Natural killer cell (primary cell): ENCODE results near the gene CPA2. TPM values are rescaled to one million over a fixed set of nuclear protein-coding genes. Genes with fewer than 3 reads are reported as not detected.
"Not testable (repeated sequence)": the region's sequence is repeated elsewhere in the genome, so short reads cannot be mapped to it uniquely, and the experiment has no call there.

Source experiments
- ATAC-seq, 3 donors: fragments of 150-1000 bp in 2 of 3; fragments of 200-7000 bp in 1 of 3; cut with Tn5 transposase; 1 replicate in 1 of 3; 2 replicates in 2 of 3; pipeline ENCODE4 v1.10.0; 2021; ENCODE audit warnings: mild to moderate bottlenecking in 2 of 3, moderate library complexity in 2 of 3
- DNase-seq, 2 donors: peaks; one replicate each; pipeline versions ENCODE4 v3.0.0 to v3.0.0-alpha.2; 2013 to 2021; ENCODE audit warnings: mixed read lengths in 1 of 2
- H3K27ac ChIP-seq: one replicate; pipeline ENCODE4 v1.5.1; 2013; ENCODE audit warnings: mild to moderate bottlenecking, low read length
- H3K27me3 ChIP-seq: one replicate; pipeline ENCODE4 v1.6.1; 2013; ENCODE audit warnings: low read length; ENCODE audit not compliant: control insufficient read depth, insufficient read depth
- H3K36me3 ChIP-seq: one replicate; pipeline ENCODE4 v1.6.1; 2013; ENCODE audit warnings: low read length; ENCODE audit not compliant: control insufficient read depth, insufficient read depth
- H3K4me1 ChIP-seq: one replicate; pipeline ENCODE4 v1.6.1; 2013; ENCODE audit warnings: low read length; ENCODE audit not compliant: control insufficient read depth, insufficient read depth
- H3K4me3 ChIP-seq: one replicate; pipeline ENCODE4 v1.5.1; 2013; ENCODE audit warnings: low read length
- H3K9me3 ChIP-seq: one replicate; pipeline ENCODE4 v1.6.1; 2013; ENCODE audit warnings: low read length; ENCODE audit not compliant: control insufficient read depth, insufficient read depth
- H3K27ac Mint-ChIP-seq, 2 donors: one replicate each; pipeline ENCODE4 v1.8.0; 2022; ENCODE audit warnings: mild to moderate bottlenecking in 2 of 2, mixed read lengths in 2 of 2, moderate library complexity in 1 of 2
- H3K27me3 Mint-ChIP-seq, 2 donors: one replicate each; pipeline ENCODE4 v1.8.0; 2022; ENCODE audit warnings: low read depth in 2 of 2, mixed read lengths in 2 of 2
- H3K36me3 Mint-ChIP-seq: one replicate; pipeline ENCODE4 v1.8.0; 2022; ENCODE audit warnings: mixed read lengths
- H3K4me1 Mint-ChIP-seq, 2 donors: one replicate each; pipeline ENCODE4 v1.8.0; 2022; ENCODE audit warnings: mixed read lengths in 2 of 2
- H3K4me3 Mint-ChIP-seq: one replicate; pipeline ENCODE4 v1.8.0; 2022; ENCODE audit warnings: mild to moderate bottlenecking, moderate library complexity, mixed read lengths
- H3K9me3 Mint-ChIP-seq, 2 donors: one replicate each; pipeline ENCODE4 v1.8.0; 2022; ENCODE audit warnings: mixed read lengths in 2 of 2
- CTCF ChIP-seq: fragments of 200-600 bp; IDR thresholded peaks from one replicate; pipeline ENCODE4 v1.8.0; 2022; ENCODE audit warnings: antibody characterized with exemption
- WGBS: methylation state at CpG from one replicate; pipeline ENCODE4 v1.1.7; 2013; ENCODE audit warnings: missing lambda C conversion rate; ENCODE audit not compliant: insufficient coverage; 5-methylcytosine and 5-hydroxymethylcytosine counted together
- intact Hi-C: fragments of 100-400 bp; cut with micrococcal nuclease; formaldehyde crosslinking; loops from one replicate; pipeline ENCODE4 v1.14.2; 2022
- total RNA-seq, 4 donors: library from RNA; stranded (reverse); fragments of 120-200 nt in 1 of 4; gene quantifications; one replicate each; pipeline versions ENCODE4 v1.2.3 to v1.2.4, GENCODE V29; 2013 to 2022

Gene CPA2
- total RNA-seq, 3 donors from 2014 or later (not counting 1 experiment from before 2014, with no cell fraction given): not detected

GRCh38 chr7:130221746-130222145, 44.9 kb upstream of the CPA2 start:
- Histone ChIP-seq H3K27ac (no peak overlapping the region), H3K27me3 (no peaks in the 10 kb centered on the region), H3K4me3 (no peak overlapping the region), H3K4me1 (no peaks in the 10 kb centered on the region), H3K36me3 (no peaks in the 10 kb centered on the region), H3K9me3 (no peaks in the 10 kb centered on the region)
- Mint-ChIP-seq H3K9me3 (no peaks in the 10 kb centered on the region), H3K36me3 (no peaks in the 10 kb centered on the region), H3K4me3 (no peak overlapping the region), H3K4me1 (no peaks in the 10 kb centered on the region), H3K27ac (no peak overlapping the region), H3K27me3 (peaks cover 7 to 16% of the 10 kb centered on the region in 2 donors)
- no peak for ATAC-seq
- WGBS: 94% methylated on average over 4 of the region's 4 CpGs
- no peak for DNase-seq
- TF ChIP-seq CTCF: no peak
- intact Hi-C loops: no loop called here

- H3K4me1 Mint-ChIP-seq: no peaks in the 10 kb centered on the region
- 33% methylated on average over 1 of the region's 1 CpG for WGBS
- H3K4me3 Mint-ChIP-seq: no peak overlapping the region
- Histone ChIP-seq H3K27me3 (no peaks in the 10 kb centered on the region), H3K27ac (no peak overlapping the region), H3K4me1 (no peaks in the 10 kb centered on the region), H3K9me3 (no peaks in the 10 kb centered on the region), H3K36me3 (no peaks in the 10 kb centered on the region), H3K4me3 (no peak overlapping the region)
- no peak for TF ChIP-seq CTCF
- no peaks in the 10 kb centered on the region for H3K9me3 Mint-ChIP-seq
- H3K27me3 Mint-ChIP-seq: peaks cover 6 to 16% of the 10 kb centered on the region in 2 donors
- ATAC-seq (no peak), DNase-seq (no peak)
- no peaks in the 10 kb centered on the region for H3K36me3 Mint-ChIP-seq
- no peak overlapping the region for H3K27ac Mint-ChIP-seq
- intact Hi-C loops: no loop called here
Measured at GRCh38 chr7:130223646-130224045, 43.0 kb upstream of the CPA2 start.

GRCh38 chr7:130224210-130224609, 42.5 kb upstream of the CPA2 start:
- DNase-seq (no peak), ATAC-seq (no peak)
- H3K36me3 ChIP-seq: no peaks in the 10 kb centered on the region
- H3K9me3 ChIP-seq: no peaks in the 10 kb centered on the region
- H3K4me3 ChIP-seq: no peak overlapping the region
- intact Hi-C loops: no loop called here
- Mint-ChIP-seq H3K4me3 (no peak overlapping the region), H3K36me3 (no peaks in the 10 kb centered on the region), H3K9me3 (no peaks in the 10 kb centered on the region), H3K27me3 (peaks cover 6 to 16% of the 10 kb centered on the region in 2 donors), H3K27ac (no peak overlapping the region), H3K4me1 (no peaks in the 10 kb centered on the region)
- no peak overlapping the region for H3K27ac ChIP-seq
- no CpG with 5 or more reads among the region's 5 CpGs for WGBS
- H3K4me1 ChIP-seq: no peaks in the 10 kb centered on the region
- no peaks in the 10 kb centered on the region for H3K27me3 ChIP-seq
- no peak for TF ChIP-seq CTCF

- H3K9me3 Mint-ChIP-seq, H3K27ac ChIP-seq, H3K36me3 Mint-ChIP-seq, H3K4me3 Mint-ChIP-seq, H3K4me3 ChIP-seq, ATAC-seq, H3K4me1 ChIP-seq, intact Hi-C loops, H3K27ac Mint-ChIP-seq, H3K27me3 ChIP-seq, H3K4me1 Mint-ChIP-seq, DNase-seq, H3K36me3 ChIP-seq, H3K9me3 ChIP-seq: not testable (repeated sequence)
- WGBS: 88% methylated on average over 3 of the region's 3 CpGs
- peaks cover 6 to 13% of the 10 kb centered on the region in 2 donors for H3K27me3 Mint-ChIP-seq
Measured at GRCh38 chr7:130224923-130225322, 41.7 kb upstream of the CPA2 start.
